ENCODE data around the gene HLA-DMB.

HLA-DMB gene

DNA sequence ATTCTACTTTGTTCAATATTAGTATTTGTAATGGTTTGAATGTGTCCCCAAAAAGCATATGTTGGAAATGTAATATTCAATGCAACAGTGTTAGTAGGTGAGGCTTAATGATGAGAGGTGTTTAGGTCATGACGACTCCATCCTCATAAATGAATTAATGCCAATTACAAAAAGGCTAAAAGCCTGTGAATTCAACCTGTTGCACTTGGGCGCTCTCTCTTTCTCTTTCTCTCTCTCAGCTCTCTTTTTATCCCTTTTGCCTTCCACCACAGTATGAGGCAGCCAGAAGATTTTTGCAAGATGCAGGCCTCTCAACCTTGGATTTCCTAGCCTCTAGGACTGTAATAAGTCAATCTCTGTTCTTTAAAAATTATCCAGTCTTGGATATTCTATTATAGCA lies 52.3 kb downstream of the HLA-DMB start:
- Histone ChIP-seq H3K27me3 (ENCODE audit: low read depth, low read length) (no peaks in the 10 kb centered on the region), H3K4me1 (ENCODE audit: control insufficient read depth in 1 of 2, insufficient read depth in 2 of 2, low read length in 2 of 2) (peaks cover 0 to 14% of the 10 kb centered on the region in 2 donors), H3K4me3 (ENCODE audit: low read depth in 1 of 2, low read length in 2 of 2) (no peak overlapping the region), H3K9me3 (ENCODE audit: control insufficient read depth in 1 of 2, low read length in 2 of 2) (no peaks in the 10 kb centered on the region), H3K36me3 (ENCODE audit: control insufficient read depth in 1 of 2, insufficient read depth in 2 of 2, low read length in 2 of 2) (no peaks in the 10 kb centered on the region), H3K27ac (ENCODE audit: low read length) (no peak overlapping the region)

GRCh38 chr6:32887616-32888015 lies 53.2 kb downstream of the HLA-DMB start:
- H3K9me3 ChIP-seq (ENCODE audit: control insufficient read depth in 1 of 2, low read length in 2 of 2) = no peaks in the 10 kb centered on the region
- no peak overlapping the region for H3K4me3 ChIP-seq (ENCODE audit: low read depth in 1 of 2, low read length in 2 of 2)
- no peaks in the 10 kb centered on the region for H3K36me3 ChIP-seq (ENCODE audit: control insufficient read depth in 1 of 2, insufficient read depth in 2 of 2, low read length in 2 of 2)
- H3K27ac ChIP-seq (ENCODE audit: low read length) = no peak overlapping the region
- H3K4me1 ChIP-seq (ENCODE audit: control insufficient read depth in 1 of 2, insufficient read depth in 2 of 2, low read length in 2 of 2) = peaks cover 0 to 14% of the 10 kb centered on the region in 2 donors
- H3K27me3 ChIP-seq (ENCODE audit: low read depth, low read length) = no peaks in the 10 kb centered on the region

DNA sequence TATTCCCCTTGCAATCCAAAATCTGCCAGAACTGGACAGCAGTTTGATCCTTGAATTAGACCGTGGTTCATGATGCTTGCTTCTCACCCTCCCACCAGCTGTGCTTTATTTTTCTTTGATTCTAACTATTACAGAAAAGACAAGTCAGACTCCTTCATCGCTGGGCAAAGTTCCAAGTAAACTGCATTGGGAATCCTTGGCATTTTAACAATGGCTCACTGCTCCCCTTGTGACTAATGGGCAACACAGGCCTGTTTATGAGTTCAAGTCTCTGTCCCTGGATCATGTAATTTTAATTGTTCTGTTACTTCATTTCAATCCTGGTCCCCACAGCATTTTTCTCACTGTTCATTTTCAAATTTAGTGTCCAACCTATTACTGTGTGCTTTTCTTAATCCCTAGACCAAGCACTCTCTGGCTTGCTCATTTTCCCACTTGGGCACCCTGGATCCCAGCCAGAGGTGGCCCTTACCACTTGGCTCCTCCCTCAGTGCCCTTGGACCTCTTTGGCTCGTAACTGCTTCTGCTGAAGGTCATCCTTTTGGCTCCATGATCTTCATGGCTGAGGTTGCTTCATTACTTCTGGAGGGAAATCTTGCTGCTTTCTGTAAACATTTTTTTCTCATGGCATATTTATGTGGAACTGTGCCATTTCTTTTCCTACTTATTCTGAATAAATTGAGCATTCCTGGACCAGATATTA lies 54.0 kb downstream of the HLA-DMB start:
- peak overlapping the region; percentile 46 for H3K27ac ChIP-seq (ENCODE audit: low read length)
- peaks cover 0 to 14% of the 10 kb centered on the region in 2 donors for H3K4me1 ChIP-seq (ENCODE audit: control insufficient read depth in 1 of 2, insufficient read depth in 2 of 2, low read length in 2 of 2)
- no peak overlapping the region for H3K4me3 ChIP-seq (ENCODE audit: low read depth in 1 of 2, low read length in 2 of 2)
- H3K9me3 ChIP-seq (ENCODE audit: control insufficient read depth in 1 of 2, low read length in 2 of 2) = no peaks in the 10 kb centered on the region
- no peaks in the 10 kb centered on the region for H3K36me3 ChIP-seq (ENCODE audit: control insufficient read depth in 1 of 2, insufficient read depth in 2 of 2, low read length in 2 of 2)
- no peaks in the 10 kb centered on the region for H3K27me3 ChIP-seq (ENCODE audit: low read depth, low read length)

DNA sequence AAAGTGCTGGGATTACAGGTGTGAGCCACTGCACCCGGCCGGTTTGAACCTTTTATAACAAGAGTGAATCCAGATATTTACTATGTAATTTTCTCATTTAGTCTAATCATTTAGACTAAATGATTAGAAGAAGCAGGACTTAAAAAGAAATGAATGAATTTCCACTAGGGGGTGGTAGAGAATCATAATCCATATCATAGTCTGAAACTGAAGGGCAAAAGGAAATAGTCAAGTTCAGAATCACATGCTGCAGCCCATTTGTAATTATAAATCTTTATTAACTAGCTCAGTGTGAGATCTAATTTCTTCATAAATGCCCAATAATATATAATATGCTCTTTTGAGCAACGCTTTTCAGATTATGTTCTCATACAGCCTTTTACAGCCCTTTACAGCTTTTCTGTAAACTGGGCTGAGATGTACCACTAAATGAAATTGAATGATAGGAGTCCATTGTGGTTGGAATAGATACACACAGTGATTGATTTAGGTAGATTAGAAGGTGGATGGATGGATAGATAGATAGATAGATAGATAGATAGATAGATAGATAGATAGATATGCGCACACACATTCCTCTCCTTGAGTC lies 55.0 kb downstream of the HLA-DMB start:
- Histone ChIP-seq H3K36me3 (ENCODE audit: control insufficient read depth in 1 of 2, insufficient read depth in 2 of 2, low read length in 2 of 2) (no peaks in the 10 kb centered on the region), H3K4me3 (ENCODE audit: low read depth in 1 of 2, low read length in 2 of 2) (no peak overlapping the region), H3K27ac (ENCODE audit: low read length) (no peak overlapping the region), H3K9me3 (ENCODE audit: control insufficient read depth in 1 of 2, low read length in 2 of 2) (no peaks in the 10 kb centered on the region), H3K4me1 (ENCODE audit: control insufficient read depth in 1 of 2, insufficient read depth in 2 of 2, low read length in 2 of 2) (peaks cover 0 to 14% of the 10 kb centered on the region in 2 donors), H3K27me3 (ENCODE audit: low read depth, low read length) (no peaks in the 10 kb centered on the region)
